Fibroblast of the aortic adventitia (primary cell): ENCODE results near the gene GNB1. TPM values are rescaled to one million over a fixed set of nuclear protein-coding genes. Genes with fewer than 3 reads are reported as not detected.
"Not testable (repeated sequence)": the region's sequence is repeated elsewhere in the genome, so short reads cannot be mapped to it uniquely, and the experiment has no call there.

Experiments
- DNase-seq: peaks from one replicate; pipeline ENCODE4 v3.0.0-alpha.2; 2010; ENCODE audit warnings: low read depth
- H3K4me3 ChIP-seq: 2 replicates; pipeline ENCODE4 v1.5.1; 2011; ENCODE audit warnings: low read depth, mild to moderate bottlenecking, control low read depth, low read length, moderate library complexity
- CTCF ChIP-seq: IDR thresholded peaks from 2 replicates; pipeline ENCODE4 v1.5.1; 2011; ENCODE audit warnings: mild to moderate bottlenecking, low read length, control low read depth, inconsistent platforms; ENCODE audit not compliant: insufficient read depth
- total RNA-seq: library from RNA; depleted of rRNA; stranded (reverse); fragments of >200 nt; gene quantifications from 2 replicates; pipeline ENCODE4 v1.2.3, GENCODE V29; 2012; ENCODE audit warnings: low replicate concordance

The GNB1 gene
- total RNA-seq, 1 donor = 108 TPM

- TF ChIP-seq CTCF = no peak
- H3K4me3 ChIP-seq = no peak overlapping the region
- no peak for DNase-seq
Measured at GRCh38 chr1:1892763-1893120, 1.9 kb upstream of the GNB1 start.

- no peak for TF ChIP-seq CTCF
- no peak for DNase-seq
- H3K4me3 ChIP-seq = peak overlapping the region; percentile 83
Measured at GRCh38 chr1:1892079-1892762, 1.3 kb upstream of the GNB1 start.

DNA sequence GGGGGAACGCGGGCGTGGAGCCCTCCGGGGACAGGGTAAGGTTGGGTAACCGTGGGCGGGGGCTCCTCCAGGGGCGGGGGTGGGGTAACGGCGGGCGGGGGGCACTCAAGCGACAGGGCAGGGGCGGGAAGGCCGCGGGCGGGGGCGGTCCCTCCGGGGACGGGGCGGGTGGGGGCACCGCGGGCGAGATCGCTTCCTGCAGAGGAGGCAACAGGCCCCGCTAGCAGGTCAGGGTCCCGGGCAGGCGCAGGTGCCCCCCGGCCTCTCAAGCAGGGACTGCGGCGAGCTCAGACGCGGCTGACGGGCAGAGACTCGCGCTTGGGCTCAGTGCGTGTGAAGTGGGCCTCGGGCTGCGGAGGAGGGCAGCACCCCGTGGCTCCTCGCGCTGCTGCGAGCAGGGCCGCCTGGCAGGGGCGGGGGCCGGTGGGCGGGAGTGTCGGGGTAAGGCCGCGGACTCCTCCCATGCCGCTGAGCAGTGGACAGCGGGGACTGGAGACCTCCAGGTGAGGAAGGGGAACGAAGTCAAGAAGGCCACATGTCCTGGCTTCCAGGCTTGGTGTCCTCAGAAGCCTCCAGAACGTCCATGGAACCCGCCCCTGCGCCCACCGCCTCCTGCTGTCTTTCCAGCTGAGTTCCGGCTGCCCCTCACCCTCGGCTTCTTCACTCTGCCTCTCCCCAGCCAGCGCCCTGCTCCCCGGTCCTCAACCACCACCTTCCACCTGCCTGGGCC lies 627 bp upstream of the GNB1 start:
- TF ChIP-seq CTCF = no peak
- DNase-seq = peak; percentile 44
- peak overlapping the region; percentile 83 for H3K4me3 ChIP-seq

- DNase-seq = no peak
- no peak for TF ChIP-seq CTCF
Measured at GRCh38 chr1:1889847-1890505, 911 bp downstream of the GNB1 start.

GRCh38 chr1:1889090-1889750 lies 1.7 kb downstream of the GNB1 start:
- no peak for TF ChIP-seq CTCF
- peak overlapping the region; percentile 77 for H3K4me3 ChIP-seq
- no peak for DNase-seq

More at GRCh38 chr1:1889847-1890505, 911 bp downstream of the GNB1 start:
- H3K4me3 ChIP-seq = peak overlapping the region; percentile 77

DNA sequence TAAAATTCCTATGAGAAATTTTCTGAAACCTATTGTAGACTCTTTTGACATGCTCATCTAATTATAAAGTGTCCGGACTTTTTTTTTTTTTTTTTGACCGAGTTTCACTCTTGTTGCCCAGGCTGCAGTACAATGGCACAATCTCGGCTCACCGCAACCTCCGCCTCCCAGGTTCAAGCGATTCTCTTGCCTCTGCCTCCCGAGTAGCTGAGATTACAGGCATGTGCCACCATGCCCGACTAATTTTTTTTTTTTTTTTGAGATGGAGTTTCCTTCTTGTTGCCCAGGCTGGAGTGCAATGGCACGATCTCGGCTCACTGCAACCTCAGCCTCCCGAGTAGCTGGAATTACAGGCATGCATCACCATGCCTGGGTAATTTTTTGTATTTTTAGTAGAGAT lies 7.0 kb downstream of the GNB1 start:
- H3K4me3 ChIP-seq, DNase-seq: not testable (repeated sequence)
